GM12874 (cell line): Measurements from ENCODE around the gene ZBTB46.

Experiments used
- CTCF ChIP-seq: IDR thresholded peaks from 2 replicates; pipeline ENCODE4 v1.5.1; 2011; ENCODE audit warnings: low read depth, mild to moderate bottlenecking, control low read depth, low read length, moderate library complexity; ENCODE audit not compliant: insufficient read depth

Gene ZBTB46

GRCh38 chr20:63829945-63830835 is 874 bp downstream of the ZBTB46 start:
- TF ChIP-seq CTCF: no peak

- TF ChIP-seq CTCF: no peak
Measured at GRCh38 chr20:63829603-63829944, 1.5 kb downstream of the ZBTB46 start.

GRCh38 chr20:63828951-63829350 is 2.1 kb downstream of the ZBTB46 start:
- TF ChIP-seq CTCF: no peak

- no peak for TF ChIP-seq CTCF
Measured at GRCh38 chr20:63828545-63828944, 2.5 kb downstream of the ZBTB46 start.

- no peak for TF ChIP-seq CTCF
Measured at GRCh38 chr20:63828124-63828523, 2.9 kb downstream of the ZBTB46 start.

- no peak for TF ChIP-seq CTCF
Measured at GRCh38 chr20:63826753-63827152, 4.3 kb downstream of the ZBTB46 start.

GRCh38 chr20:63825331-63826118 is 5.5 kb downstream of the ZBTB46 start:
- TF ChIP-seq CTCF: no peak
